Gastrocnemius medialis (tissue), 4 donors: ENCODE measurements around the gene SON.

Experiments
- CTCF ChIP-seq, 5 experiments: fragments of 450-650 bp in 3 of 5; fragments of 200-600 bp in 2 of 5; sonication (generic) in 2 of 5; IDR thresholded peaks in 4 of 5; conservative IDR thresholded peaks in 1 of 5; 1 replicate in 4 of 5; 2 replicates in 1 of 5; pipeline ENCODE4 v1.5.1; 2016 to 2019; ENCODE audit warnings: antibody characterized with exemption in 5 of 5, mild to moderate bottlenecking in 3 of 5, moderate library complexity in 3 of 5
- POLR2A ChIP-seq, 2 donors: fragments of 450-650 bp; IDR thresholded peaks; one replicate each; pipeline ENCODE4 v1.6.1; 2017; ENCODE audit warnings: antibody characterized with exemption in 2 of 2, mild to moderate bottlenecking in 2 of 2, moderate library complexity in 2 of 2

- TF ChIP-seq CTCF (IDR thresholded peaks at IDR 0.05 in 4 of 5, conservative IDR thresholded peaks at IDR 0.05 in 1 of 5): no peak
- TF ChIP-seq POLR2A (IDR thresholded peaks at IDR 0.05): no peak
These were observed 28.6 kb upstream of the SON start for GRCh38 chr21:33514229-33514628.
